GM12892 (cell line): ENCODE results near the gene GJA3.

Experiments
- DNase-seq: peaks from one replicate; pipeline ENCODE4 v3.0.0; 2011; ENCODE audit not compliant: insufficient read length
- FAIRE-seq: peaks from 2 replicates; lab custom pipeline; 2011; peaks lifted over from hg19 to GRCh38; lab: Jason Lieb, UNC
- POLR2A ChIP-seq: IDR thresholded peaks from 2 replicates; pipeline ENCODE4 v1.6.1; 2011; ENCODE audit warnings: low read depth, low read length, control low read depth
- POLR2AphosphoS5 ChIP-seq: IDR thresholded peaks from 2 replicates; pipeline ENCODE4 v1.6.1; 2011; ENCODE audit warnings: low read depth, low read length, control low read depth
- TAF1 ChIP-seq: IDR thresholded peaks from 2 replicates; pipeline ENCODE4 v1.6.1; 2011; ENCODE audit warnings: low read depth, mild to moderate bottlenecking, control low read depth, low read length, borderline replicate concordance

The GJA3 gene

GRCh38 chr13:20145521-20145920 is 15.3 kb downstream of the GJA3 start:
- TF ChIP-seq POLR2AphosphoS5, result no peak
- no peak for TF ChIP-seq POLR2A
- no peak for TF ChIP-seq TAF1
- DNase-seq (no peak), FAIRE-seq (no peak)

- no peak for DNase-seq
- TF ChIP-seq POLR2AphosphoS5 (no peak), POLR2A (no peak), TAF1 (no peak)
- no peak for FAIRE-seq
Observed at GRCh38 chr13:20144141-20144850, 16.6 kb downstream of the GJA3 start.

GRCh38 chr13:20142927-20143480 is 17.8 kb downstream of the GJA3 start:
- FAIRE-seq, result no peak
- no peak for TF ChIP-seq TAF1
- TF ChIP-seq POLR2AphosphoS5, result no peak
- no peak for TF ChIP-seq POLR2A
- no peak for DNase-seq

GRCh38 chr13:20142023-20142926 is 18.6 kb downstream of the GJA3 start:
- DNase-seq (no peak), FAIRE-seq (no peak)
- TF ChIP-seq TAF1 (no peak), POLR2AphosphoS5 (no peak), POLR2A (no peak)

DNA sequence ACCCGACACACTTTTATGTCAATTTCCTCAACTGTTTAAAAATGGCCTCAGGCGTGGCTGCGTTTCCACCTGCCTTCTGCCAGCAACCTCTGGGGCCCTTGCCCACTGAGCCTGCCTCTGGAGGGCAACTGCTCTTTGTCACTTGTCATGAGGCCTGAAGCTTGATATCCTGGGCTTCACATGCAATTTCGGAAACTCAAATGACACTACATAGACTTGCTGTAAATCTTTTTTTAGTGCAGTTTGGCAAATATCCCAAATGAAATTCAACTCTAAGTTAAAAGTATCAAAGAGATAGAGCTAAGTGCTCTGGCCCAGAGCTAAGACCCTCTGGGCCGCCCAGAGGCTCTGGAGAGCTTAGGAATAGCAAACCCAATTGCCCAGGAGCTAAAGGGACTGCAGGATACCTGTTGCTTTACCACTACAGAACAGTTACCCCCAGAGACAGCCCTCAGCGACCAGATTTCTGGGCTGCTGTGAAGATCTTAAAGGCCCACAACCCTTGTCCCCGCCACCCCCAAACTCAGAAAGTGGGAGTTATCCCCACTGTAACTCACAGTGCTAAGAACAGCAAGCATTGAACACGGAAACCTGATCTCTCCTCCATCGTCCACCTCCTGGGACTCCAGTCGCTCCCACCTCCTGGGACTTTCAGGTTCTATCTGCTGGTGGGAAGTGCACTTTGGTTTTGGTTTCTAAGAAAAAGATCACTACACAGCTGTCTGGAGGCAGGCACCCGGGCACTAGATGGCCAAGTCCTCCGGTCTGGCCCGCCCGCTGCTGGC is 19.4 kb downstream of the GJA3 start:
- FAIRE-seq (no peak), DNase-seq (no peak)
- TF ChIP-seq POLR2AphosphoS5 (no peak), TAF1 (no peak), POLR2A (no peak)

DNA sequence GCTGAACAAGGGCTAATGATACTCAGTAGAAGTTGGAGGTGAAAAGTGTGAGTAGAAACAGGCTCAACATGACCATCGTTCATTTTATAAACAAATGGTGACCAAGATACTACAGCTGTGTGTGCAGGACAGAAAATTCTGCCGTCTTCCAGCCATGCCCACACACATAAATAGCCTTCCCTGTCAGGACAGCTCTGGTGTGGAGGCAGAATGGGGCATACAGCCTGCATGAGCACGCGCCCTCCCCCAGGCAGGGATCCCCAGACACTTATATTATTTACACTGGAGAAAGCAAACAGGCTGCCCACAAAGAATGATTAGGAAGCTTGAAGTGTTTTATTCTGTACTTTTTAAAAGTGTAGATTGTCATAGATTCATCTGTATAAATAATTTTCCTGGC is 20.4 kb downstream of the GJA3 start:
- FAIRE-seq (no peak), DNase-seq (no peak)

GRCh38 chr13:20137875-20138274 is 23.0 kb downstream of the GJA3 start:
- TF ChIP-seq POLR2A (no peak), TAF1 (no peak), POLR2AphosphoS5 (no peak)
- no peak for FAIRE-seq
- no peak for DNase-seq

More for the DNA sequence above, 20.4 kb downstream of the GJA3 start:
- no peak for TF ChIP-seq POLR2A
- no peak for TF ChIP-seq TAF1
- TF ChIP-seq POLR2AphosphoS5, result no peak

DNA sequence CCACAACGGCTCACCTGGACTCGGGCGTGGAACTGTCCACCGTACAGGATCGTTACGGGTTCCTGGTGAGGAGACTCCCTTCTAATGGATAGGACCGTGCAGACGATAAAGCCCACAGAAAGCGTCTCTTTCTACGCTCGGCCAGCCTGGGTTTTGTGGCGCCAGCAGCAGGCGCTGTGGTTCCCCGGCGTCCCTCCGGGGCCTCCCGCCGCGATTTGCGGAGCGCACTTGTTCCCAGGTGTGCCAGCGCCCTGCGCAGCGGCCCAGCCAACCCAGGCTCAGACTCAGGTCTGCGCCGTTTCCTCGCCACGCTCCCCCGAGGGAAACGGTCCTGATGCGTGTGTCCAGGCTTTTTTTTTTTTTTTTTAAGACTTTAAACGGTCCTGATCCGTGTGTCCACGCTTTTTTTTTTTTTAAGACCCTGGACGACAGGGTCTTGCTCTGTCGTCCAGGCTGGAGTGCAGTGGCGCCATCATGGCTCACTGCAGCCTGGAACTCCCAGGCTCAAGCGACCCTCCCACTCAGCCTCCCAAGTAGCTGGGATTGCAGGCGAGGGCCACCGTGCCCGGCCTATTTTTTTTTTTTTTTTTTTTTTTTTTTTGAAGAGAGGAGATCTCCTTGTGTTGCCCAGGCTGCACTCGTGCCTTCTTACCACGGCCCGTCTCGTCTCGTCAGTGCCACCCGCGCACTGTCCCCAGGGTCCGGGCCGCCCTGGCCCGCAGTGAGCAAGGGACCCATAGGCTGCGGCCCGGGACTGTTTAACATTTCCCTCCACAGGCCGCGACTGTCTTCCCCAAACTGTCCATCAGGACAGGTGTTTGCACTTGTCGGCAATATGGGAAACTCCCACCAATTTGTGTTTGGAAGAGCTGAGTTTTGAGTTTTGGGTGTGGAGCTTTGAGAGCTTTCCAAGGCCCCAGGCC is 23.8 kb downstream of the GJA3 start:
- TF ChIP-seq POLR2AphosphoS5 (no peak), POLR2A (no peak), TAF1 (no peak)
- DNase-seq (no peak), FAIRE-seq (no peak)

DNA sequence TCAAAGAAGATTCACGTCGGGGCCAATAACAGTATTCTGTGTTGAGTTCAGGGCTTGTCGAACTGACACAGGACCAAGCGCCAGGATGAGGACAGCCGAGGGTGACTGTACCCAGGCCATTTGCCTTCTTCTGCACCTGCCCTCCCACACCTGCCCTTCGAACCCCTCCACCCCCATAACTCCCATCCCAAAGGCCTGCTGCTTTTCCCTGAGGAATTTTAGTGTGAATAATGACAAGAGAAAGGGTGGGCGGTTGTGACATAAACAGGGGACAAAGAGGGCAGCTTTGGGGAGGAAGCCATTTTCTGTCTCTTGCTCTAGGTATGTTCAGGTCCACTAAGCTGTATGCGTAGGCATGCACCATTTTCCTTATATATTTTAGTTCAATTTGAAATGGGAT is 26.1 kb downstream of the GJA3 start:
- FAIRE-seq (no peak), DNase-seq (no peak)
- no peak for TF ChIP-seq TAF1

DNA sequence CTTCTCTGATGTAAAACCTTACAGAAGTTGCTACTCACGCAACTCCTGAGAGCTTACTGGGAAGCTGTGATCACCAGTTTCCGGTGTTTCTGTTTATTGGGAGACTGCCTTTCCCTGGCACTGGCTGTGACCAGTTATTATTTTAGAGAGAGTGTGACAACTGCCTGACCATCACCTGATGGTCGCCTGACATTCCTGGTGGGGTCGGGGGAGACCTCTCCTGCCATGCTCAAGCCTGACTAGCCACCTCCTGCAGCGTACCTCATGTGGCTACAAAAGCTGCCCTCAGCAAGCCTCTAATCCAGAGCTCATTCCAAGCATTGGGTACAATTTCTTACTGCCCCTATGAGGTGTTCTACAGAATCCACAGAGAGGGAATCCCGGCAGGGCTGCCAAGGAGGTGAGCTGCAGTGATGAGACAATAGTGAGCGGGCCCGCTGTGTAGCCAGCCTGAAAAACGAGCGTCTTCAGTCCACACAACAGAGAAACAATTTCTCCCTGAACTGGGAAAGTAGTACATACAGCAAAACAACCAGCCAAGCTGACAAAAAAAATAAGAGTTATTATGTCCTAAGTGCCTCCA is 28.7 kb downstream of the GJA3 start:
- TF ChIP-seq TAF1, result no peak
- no peak for TF ChIP-seq POLR2A
- TF ChIP-seq POLR2AphosphoS5, result no peak
- DNase-seq (no peak), FAIRE-seq (no peak)
